SH-SY5Y (cell line): ENCODE results near the gene SLC8A3.

Experiments
- GATA2 ChIP-seq: IDR thresholded peaks from 2 replicates; pipeline ENCODE4 v1.6.1; 2011; ENCODE audit warnings: mild to moderate bottlenecking, low read depth, low read length
- GATA3 ChIP-seq: IDR thresholded peaks from 2 replicates; pipeline ENCODE4 v1.6.1; 2011; ENCODE audit warnings: low read depth, mild to moderate bottlenecking, low read length, moderate library complexity

DNA sequence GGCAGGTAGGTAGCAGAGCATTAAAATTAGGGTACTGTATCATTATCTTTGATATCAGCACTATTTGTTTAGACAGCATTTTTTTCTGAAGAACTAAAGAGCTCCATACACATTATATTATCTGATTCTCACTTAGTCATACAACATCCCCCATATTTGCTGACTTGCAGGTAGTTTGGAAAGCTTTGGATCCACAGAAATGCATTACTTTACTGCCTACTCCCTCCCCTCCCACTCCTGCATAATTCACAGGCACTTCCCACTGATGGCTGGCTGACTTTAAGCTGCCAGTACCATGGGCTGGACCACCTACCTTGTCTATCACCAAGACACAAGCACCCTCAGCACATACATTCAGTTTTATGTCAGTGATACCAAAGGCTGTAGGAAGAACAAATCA, 110.4 kb downstream of the SLC8A3 start:
- TF ChIP-seq GATA2 (no peak), GATA3 (no peak)
